ENCODE measurements around the gene LMNA.

DNA sequence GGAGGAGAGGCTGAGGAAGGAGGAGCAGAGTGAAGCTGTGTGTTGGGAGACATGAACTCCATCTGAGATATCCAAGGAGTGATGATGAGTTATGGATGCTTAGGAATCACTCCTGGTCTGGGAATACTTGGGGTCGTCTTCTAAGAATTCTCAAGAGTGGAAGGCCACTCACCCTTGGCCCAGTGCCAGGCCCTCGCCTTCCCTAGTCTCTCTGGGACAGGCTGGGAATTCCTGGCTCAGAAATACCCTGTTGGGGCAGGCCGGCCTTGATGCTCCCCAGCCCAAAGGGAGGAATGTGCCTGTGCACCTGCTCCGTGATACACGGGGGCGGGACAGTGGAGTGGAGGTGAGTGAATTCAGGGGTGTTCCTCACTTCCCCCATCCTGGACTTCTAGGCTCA, 12.6 kb upstream of the LMNA start:
- TF ChIP-seq, protein P1, sequence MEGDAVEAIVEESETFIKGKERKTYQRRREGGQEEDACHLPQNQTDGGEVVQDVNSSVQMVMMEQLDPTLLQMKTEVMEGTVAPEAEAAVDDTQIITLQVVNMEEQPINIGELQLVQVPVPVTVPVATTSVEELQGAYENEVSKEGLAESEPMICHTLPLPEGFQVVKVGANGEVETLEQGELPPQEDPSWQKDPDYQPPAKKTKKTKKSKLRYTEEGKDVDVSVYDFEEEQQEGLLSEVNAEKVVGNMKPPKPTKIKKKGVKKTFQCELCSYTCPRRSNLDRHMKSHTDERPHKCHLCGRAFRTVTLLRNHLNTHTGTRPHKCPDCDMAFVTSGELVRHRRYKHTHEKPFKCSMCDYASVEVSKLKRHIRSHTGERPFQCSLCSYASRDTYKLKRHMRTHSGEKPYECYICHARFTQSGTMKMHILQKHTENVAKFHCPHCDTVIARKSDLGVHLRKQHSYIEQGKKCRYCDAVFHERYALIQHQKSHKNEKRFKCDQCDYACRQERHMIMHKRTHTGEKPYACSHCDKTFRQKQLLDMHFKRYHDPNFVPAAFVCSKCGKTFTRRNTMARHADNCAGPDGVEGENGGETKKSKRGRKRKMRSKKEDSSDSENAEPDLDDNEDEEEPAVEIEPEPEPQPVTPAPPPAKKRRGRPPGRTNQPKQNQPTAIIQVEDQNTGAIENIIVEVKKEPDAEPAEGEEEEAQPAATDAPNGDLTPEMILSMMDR (IDR thresholded peaks at IDR 0.05; ENCODE audit: low read depth, low read length, poor library complexity, severe bottlenecking) = no peak
- TF ChIP-seq EZH2phosphoT487 (IDR thresholded peaks at IDR 0.05; ENCODE audit: borderline replicate concordance, low read length) = no peak
